SH-SY5Y (cell line): ENCODE results near the gene SLC12A5.

Experiments
- GATA2 ChIP-seq: IDR thresholded peaks from 2 replicates; pipeline ENCODE4 v1.6.1; 2011; ENCODE audit warnings: mild to moderate bottlenecking, low read depth, low read length
- GATA3 ChIP-seq: IDR thresholded peaks from 2 replicates; pipeline ENCODE4 v1.6.1; 2011; ENCODE audit warnings: low read depth, mild to moderate bottlenecking, low read length, moderate library complexity

SLC12A5 gene

GRCh38 chr20:46028772-46029371, at the start of gene SLC12A5:
Gene SLC12A5 (plus strand): TSS chr20:46029215. CDS start chr20:46029345, 130 bp downstream.
- TF ChIP-seq GATA2 (no peak), GATA3 (no peak)

- TF ChIP-seq GATA2 = no peak
Observed at GRCh38 chr20:45981261-45981660, 47.8 kb upstream of the SLC12A5 start.

- TF ChIP-seq GATA2 = no peak
- no peak for TF ChIP-seq GATA3
Observed at GRCh38 chr20:45983279-45983743, 45.7 kb upstream of the SLC12A5 start.

- TF ChIP-seq GATA2 (no peak), GATA3 (no peak)
Observed at GRCh38 chr20:45985573-45985972, 43.4 kb upstream of the SLC12A5 start.

- TF ChIP-seq GATA2 (no peak), GATA3 (no peak)
Observed at GRCh38 chr20:45987108-45987780, 41.8 kb upstream of the SLC12A5 start.

- TF ChIP-seq GATA2 (no peak), GATA3 (no peak)
Observed at GRCh38 chr20:45991616-45992015, 37.4 kb upstream of the SLC12A5 start.

- no peak for TF ChIP-seq GATA3
- TF ChIP-seq GATA2 = no peak
Observed at GRCh38 chr20:45993197-45993951, 35.6 kb upstream of the SLC12A5 start.

- no peak for TF ChIP-seq GATA3
- TF ChIP-seq GATA2 = no peak
Observed at GRCh38 chr20:45994761-45995493, 34.1 kb upstream of the SLC12A5 start.

- TF ChIP-seq GATA3 (no peak), GATA2 (no peak)
Observed at GRCh38 chr20:45997187-45997586, 31.8 kb upstream of the SLC12A5 start.

GRCh38 chr20:45998337-45998736, 30.7 kb upstream of the SLC12A5 start:
- TF ChIP-seq GATA3 (no peak), GATA2 (no peak)

- TF ChIP-seq GATA2 (no peak), GATA3 (no peak)
Observed at GRCh38 chr20:45998761-45999160, 30.3 kb upstream of the SLC12A5 start.

- no peak for TF ChIP-seq GATA3
- TF ChIP-seq GATA2 = no peak
Observed at GRCh38 chr20:45999557-46000261, 29.3 kb upstream of the SLC12A5 start.

GRCh38 chr20:46000262-46000996, 28.6 kb upstream of the SLC12A5 start:
- TF ChIP-seq GATA2 (no peak), GATA3 (no peak)
